Raji (cell line): ENCODE data around the gene TMEM121.

ENCODE experiments used
- POLR2A ChIP-seq: IDR thresholded peaks from 2 replicates; pipeline ENCODE4 v1.6.1; 2011; ENCODE audit warnings: low read depth, low read length, control low read depth; ENCODE audit not compliant: insufficient read depth

TMEM121 gene

DNA sequence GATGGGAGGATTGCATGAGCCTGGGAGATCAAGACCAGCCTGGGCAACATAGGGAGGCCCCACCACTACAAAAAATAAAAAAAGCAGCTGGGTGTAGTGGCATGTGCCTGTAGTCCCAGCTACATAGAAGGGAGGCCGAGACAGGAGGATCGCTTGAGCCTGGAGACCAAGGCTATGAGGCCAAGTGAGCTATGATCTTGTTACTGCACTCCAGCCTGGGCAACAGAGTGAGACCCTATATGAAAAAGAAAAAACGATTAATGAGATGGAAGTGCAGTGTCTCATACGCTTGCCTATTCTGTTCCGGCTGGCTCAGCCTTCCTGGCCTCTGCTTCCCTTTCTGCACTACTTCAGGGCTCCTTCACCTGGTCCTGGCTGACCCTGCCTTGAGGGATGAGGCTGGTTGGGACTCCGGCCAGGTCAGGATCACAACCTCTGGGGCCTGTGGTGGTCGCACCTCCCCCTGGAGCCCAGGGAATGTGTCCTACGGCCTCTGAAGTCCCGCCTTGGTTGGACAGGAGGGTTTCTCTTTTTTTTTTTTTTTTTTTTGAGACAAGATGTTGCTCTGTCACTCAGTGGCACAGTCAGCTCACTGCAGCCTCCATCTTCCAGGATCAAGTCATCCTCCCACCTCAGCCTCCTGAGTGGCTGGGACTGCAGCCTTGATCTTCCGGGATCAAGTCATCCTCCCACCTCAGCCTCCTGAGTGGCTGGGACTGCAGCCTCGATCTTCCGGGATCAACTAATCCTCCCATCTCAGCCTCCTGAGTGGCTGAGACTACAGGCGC is 24.7 kb upstream of the TMEM121 start:
- no peak for TF ChIP-seq POLR2A

DNA sequence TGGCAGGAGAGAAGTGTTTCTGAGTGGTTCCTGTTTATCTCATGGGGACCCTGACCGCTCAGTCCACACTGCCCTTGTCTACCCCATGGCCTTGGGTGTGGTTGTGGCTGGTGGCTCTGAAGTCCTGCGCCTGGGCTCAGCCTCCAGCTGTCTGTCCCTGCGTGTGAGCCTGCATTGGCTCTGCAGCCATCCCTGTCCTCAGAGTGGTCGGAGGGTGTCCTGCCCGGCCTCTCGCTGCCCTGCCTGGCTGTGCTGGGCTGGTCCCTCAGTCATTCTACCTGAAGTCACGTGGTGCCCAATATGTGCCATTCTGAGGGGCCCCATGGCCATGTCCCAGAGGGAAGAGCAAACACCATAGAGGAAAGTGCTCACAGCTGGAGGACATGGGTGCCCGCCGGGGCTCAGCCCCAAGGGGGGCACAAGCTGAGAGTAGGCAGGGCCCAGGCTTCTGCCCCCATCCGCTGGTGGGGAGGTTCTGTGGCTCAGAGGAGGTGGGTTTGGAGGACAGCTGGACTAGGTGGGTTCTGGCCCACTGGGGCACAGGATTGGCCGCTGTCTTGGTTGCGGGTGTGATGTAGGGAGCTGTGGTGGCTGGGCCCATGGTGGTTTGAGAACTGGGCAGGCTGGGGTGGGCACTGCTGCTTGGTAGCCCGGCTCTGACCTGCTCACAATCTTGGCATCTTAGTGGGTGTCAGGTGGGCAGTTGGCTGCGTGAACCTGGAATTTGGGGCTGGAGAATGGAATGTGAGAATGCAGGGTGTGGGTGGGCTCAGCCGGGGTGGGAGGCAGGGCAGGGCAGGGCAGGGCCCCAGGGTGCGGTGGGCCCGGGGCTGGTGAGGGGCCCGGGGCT is 23.7 kb upstream of the TMEM121 start:
- TF ChIP-seq POLR2A, result no peak

DNA sequence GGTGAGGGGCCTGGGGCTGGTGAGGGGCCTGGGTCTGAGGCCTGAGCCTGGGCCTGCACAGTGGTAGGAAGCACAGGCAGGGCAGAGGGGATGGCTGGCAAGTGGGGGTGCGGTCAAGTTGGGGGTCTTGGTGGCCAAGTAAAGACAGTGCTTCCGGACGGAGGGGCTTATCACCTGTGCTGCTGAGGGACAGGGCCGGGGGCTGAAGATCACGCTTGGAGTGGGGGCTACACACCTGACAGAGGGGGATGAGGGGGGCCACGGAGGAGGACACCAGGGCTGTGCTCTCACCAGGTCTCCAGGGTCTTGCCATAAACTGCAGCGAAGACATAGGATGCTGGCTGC is 23.1 kb upstream of the TMEM121 start:
- TF ChIP-seq POLR2A, result no peak

DNA sequence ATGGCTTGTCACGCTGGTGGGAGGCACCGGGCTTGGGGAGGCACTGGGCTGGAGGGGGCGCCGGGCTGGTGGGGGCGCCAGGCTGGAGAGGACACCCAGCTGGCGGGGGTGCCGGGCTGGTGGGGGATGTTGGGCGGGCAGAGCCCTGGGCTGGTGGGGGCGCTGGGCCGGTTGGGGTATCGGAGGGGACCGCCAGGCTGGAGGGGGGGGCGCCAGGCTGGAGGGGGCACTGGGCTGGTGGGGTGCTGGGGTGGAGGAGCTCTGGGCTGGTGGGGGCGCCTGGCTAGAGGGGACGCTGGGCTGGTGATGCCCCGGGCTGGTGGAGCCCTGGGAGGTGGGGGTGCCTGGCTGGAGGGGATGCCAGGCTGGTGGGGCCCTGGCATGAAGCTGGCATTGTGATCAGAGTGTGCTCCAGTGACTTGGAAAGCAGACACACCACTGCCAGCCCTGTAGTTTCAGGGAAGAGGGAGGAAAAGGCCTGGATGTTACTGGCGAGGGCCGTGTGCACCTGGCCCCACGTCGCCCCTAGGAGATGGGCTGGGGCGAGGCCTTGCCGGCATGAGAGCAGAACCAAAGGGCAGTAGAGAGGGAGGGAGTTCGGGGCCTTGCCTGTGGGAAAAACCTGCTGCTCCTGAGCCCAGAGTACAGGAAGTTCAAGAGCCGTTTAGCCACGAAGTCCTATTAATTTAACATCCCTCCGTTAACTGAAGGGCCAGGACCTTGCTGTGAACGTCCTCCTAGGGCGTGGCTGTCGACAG is 22.3 kb upstream of the TMEM121 start:
- no peak for TF ChIP-seq POLR2A

DNA sequence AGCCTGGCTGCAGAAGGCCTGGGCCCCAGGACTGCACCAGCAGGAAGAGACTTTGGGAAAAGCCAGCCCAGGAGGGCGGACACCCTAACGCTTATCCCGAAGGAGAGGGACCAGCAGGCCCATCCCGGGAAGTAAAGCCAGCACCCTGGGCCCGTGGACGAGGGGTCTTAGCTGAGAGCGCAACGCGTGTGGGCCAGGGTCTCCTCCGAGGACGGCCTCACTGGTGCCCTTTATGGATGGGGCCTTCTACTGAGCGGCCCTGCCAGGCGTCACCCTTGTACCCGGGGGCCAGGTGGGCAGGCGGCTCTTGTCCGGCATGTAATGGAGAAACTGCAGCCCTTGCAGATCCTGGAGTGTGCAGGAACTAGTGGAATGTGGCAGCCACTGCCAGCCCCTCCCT is 21.3 kb upstream of the TMEM121 start:
- TF ChIP-seq POLR2A, result no peak

DNA sequence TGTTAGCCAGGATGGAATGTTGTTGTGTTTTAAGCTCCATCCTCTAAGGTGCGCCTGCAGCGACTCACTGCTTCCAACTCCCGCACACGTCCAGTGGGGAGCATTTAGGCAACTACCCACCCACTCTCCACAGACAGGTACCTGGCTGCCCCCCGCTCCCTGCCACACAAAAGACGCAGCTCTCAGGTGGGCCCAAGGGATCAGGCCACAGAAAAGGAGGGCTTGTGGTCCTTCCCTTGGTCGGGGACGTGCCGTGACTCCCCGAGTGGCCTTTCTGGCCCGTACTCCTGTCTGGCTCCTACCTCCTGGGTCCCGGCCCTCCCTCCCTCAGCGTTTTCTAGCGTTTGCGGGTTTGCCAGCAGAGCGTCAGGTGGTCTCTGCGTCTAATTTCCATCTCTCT is 19.1 kb upstream of the TMEM121 start:
- no peak for TF ChIP-seq POLR2A

DNA sequence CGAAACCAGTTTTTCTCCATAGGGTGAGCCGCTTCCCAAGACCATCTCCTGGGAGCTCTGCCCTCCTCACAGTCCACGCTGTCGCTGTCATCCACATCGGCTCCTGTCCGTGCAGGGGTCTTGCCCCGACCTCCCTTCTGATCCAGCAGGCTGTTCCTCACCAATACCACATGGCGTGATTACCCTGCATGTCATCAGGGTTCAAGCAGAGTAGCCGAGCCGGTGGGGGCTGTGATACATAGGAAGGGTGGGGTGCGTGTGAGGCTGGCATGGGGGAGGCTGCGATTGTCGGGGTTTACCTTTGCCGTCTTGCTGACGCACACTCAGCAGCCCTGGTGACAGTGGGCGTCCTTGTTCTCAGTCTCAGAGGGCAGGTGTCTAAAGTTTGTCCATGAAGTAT is 18.3 kb upstream of the TMEM121 start:
- no peak for TF ChIP-seq POLR2A

DNA sequence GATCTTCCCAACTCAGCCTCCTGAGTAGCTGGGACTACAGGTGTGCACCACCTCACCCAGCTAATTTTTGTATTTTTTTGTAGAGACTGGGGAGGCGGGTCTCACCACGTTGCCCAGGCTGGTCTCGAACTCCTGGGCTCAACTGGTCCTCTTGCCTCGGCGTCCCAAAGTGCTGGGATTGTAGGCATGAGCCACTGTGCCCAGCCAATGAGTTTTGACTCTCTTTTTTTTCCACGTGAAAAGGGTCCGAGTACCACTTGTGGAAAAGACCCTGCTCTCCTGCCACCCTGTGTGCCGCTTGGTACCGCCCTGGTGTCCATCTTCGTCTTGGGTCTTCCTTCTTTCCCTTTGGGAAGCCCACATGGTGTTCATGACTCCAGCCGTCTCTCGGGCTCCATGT is 17.8 kb upstream of the TMEM121 start:
- no peak for TF ChIP-seq POLR2A

DNA sequence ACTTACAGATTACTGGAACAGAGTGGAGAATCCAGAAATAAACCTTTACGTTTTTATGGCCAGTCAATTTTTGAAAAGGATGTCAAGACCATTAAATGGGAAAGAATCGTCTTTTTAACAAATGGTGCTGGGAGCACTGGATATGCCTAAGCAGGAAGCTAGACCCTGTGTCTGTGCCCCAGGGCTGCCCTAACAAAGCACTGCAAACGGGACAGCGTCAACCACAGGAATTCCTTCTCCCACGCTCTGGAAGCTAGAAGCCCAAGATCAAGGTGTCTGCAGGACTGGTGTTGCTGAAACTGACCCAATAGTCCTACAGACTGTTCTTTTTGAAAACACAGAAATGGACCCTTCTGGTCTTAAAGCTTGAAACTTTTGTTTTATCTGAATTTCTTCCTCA is 9.3 kb upstream of the TMEM121 start:
- TF ChIP-seq POLR2A, result no peak

DNA sequence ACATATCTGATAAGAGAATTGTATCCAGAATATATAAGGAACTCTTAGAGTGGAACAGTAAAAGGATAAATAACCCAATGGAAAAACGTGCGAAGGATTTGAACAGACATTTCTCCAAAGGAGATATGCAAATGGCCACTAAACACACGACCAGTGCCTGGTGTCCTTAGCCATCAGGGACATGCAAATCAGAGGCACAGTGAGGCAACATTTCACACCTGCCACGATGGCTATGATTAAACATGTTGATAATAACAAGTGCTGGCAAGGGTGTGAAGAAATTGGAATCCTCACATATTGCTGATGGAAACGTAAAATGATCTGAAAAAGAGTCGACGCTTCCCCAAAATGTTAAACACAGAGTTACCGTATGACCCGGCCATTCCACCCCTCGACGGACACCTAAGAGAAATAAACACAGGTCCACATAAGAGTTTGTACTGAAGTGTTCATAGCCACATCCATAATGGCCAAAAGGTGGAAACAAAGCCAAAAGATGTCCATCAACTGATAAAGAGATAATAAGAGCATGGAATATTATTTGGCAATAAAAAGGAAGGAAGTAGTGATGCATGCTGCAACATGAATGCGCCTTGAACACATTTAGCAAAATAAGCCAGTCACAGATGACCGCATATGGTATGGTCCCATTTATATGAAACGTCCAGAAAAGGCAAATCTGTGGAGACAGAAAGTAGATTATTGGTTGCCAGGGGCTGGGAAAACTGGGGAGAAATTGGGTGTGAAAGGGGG is 6.3 kb upstream of the TMEM121 start:
- TF ChIP-seq POLR2A, result no peak

DNA sequence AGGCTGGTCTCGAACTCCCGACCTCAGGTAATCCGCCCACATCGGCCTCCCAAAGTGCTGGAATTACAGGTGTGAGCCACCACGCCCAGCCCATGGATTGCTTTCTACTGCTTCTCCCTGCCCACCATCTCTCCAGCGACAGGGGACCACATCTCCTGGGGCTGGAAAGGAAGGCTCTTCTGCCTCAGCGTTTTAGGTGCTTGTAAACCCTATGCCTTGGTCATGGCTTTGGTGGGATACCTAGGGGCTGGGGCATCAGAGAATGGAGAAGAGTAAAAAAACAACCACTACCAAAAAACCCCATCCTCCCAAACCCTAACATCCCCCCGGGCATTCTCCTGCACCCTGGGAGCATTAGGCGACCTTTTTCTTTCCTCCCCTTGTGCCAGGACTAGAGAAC is 1.1 kb upstream of the TMEM121 start:
- no peak for TF ChIP-seq POLR2A

DNA sequence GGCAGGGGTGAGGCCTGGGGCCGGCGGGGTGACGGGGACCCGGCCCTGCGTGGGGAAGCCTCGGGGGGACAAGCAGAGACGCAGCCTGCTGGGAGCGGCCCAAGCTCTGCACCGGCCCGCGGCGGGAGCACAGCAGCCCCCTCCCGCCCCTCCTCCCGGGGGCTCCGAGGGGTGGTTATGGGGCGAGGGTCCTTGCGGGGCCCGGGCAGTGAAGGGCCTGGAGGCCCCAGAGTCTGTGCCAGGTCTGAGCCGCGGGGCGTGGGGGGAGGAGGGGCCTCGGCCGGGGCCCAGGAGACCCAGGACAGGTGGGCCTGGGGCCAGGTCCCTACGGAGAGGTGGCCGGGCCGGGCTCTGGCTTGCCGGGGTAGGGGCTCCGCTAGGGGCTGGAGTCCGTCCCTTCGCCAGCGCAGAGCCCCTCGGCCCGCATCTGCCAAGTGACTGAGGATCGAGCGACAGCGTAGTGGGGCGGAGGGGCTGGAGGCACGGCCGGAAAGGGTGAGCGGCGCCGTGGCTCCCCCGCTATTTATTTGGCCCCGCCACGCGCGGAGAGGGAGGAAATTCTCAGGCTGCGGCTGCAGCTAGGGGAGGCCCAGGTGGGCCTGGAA is 495 bp downstream of the TMEM121 start:
- TF ChIP-seq POLR2A, result no peak

DNA sequence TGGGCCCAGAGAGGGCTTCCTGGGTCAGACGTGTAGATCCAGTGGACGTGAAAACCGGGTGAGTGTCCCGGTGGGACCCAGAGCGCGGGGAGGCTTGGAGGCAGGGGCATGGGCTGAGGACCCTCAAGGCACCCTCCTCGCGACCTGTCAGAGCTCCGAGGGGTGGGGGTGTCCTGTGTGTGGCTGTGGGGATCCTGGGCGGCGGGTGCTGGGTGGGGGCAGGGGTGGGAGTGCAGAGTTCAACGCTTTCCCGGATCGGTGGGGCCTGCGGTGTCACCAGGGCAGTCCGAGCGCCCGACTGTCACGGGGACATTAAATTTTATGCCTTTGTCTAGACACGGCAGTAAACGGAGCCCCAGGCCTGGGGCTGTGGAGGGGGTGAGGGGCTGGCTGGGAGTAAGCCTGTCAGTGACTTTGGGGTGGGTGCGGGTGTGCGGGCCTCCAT is 1.0 kb downstream of the TMEM121 start:
- no peak for TF ChIP-seq POLR2A

DNA sequence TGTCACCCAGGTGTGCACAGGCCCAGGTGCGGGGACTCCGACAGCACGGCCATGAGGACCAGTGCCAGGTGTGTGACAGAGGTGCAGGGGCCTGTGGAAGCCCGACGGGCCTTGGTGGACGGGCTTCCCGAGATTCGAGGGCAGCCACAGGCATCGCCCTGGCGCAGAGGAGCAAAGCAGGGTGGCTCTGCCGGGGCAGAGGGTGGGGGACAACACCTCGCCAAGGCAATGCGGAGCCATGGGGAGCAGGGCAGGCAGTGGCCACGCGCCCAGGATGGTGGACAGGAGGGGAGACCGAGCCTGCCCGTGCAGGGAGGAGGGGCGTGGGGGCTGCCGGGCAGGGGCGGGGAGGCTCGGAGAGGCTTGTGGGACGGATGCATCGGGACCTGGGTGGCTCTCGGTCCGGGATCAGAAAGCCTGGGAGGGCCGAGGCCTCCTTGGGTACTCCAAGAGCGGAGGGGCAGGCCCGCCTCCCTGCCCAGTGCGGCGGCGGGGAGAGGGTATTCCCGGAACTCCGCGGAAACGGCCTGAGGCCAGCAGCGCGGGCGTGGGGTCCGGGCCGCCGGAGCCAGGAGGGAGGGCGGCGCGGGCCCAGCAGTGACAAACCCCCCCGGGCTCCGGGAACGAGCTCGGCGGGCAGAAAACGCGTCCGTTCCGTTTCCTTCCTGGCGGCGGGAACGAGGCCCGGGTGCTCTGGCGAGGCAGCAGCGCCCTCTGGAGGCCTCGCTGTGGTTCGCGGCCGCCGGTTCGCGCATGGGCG is 1.6 kb downstream of the TMEM121 start:
- peak; percentile 47 for TF ChIP-seq POLR2A
